ENCODE results near the gene TDRD1. TPM values are rescaled to one million over a fixed set of nuclear protein-coding genes. Genes with fewer than 3 reads are reported as not detected.

TDRD1 gene
- total RNA-seq, 1 donor from 2014 or later, result 0.04 TPM

DNA sequence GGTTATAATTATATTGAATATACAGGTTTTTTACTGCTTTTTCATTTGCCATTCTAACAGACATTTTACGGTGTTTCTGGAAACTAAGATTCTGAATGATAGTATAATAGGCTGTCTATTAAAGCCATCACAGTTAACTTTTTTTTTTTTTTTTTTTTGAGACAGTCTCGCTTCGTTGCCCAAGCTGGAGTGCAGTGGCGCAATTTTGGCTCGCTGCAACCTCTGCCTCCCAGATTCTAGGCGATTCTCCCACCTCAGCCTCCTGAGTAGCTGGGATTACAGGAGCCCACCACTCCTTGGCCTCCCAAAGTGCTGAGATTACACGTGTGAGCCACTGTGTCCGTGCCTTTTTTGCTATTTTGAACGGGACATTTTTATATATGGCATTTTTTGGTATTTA, 4.4 kb downstream of the TDRD1 start:
- no peaks in the 10 kb centered on the region for H3K27me3 ChIP-seq
- H3F3A ChIP-seq (ENCODE audit: low read depth), result no peaks in the 10 kb centered on the region
- no peaks in the 10 kb centered on the region for H4K20me1 ChIP-seq (ENCODE audit: low read depth)
- no peak overlapping the region for H3K4me3 ChIP-seq
- no peak overlapping the region for H3K27ac Mint-ChIP-seq
- DNase-seq (ENCODE audit: low spot score), result no peak
- H3K4me2 ChIP-seq, result no peak overlapping the region
- no peaks in the 10 kb centered on the region for H3K36me3 Mint-ChIP-seq
- TF ChIP-seq EZH2 (IDR thresholded peaks at IDR 0.05), result no peak
- no peak for TF ChIP-seq EZH2phosphoT487 (IDR thresholded peaks at IDR 0.05)
- TF ChIP-seq, protein P1, sequence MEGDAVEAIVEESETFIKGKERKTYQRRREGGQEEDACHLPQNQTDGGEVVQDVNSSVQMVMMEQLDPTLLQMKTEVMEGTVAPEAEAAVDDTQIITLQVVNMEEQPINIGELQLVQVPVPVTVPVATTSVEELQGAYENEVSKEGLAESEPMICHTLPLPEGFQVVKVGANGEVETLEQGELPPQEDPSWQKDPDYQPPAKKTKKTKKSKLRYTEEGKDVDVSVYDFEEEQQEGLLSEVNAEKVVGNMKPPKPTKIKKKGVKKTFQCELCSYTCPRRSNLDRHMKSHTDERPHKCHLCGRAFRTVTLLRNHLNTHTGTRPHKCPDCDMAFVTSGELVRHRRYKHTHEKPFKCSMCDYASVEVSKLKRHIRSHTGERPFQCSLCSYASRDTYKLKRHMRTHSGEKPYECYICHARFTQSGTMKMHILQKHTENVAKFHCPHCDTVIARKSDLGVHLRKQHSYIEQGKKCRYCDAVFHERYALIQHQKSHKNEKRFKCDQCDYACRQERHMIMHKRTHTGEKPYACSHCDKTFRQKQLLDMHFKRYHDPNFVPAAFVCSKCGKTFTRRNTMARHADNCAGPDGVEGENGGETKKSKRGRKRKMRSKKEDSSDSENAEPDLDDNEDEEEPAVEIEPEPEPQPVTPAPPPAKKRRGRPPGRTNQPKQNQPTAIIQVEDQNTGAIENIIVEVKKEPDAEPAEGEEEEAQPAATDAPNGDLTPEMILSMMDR (IDR thresholded peaks at IDR 0.05), result no peak
- H3K79me2 ChIP-seq (ENCODE audit: low read depth), result no peaks in the 10 kb centered on the region
- H3K27ac ChIP-seq, result no peak overlapping the region
- no peak overlapping the region for H3K4me3 Mint-ChIP-seq
- no peaks in the 10 kb centered on the region for H3K9me3 ChIP-seq (ENCODE audit: low read depth)
- no peaks in the 10 kb centered on the region for H3K4me1 ChIP-seq
- no peaks in the 10 kb centered on the region for H3K36me3 ChIP-seq
- no peak overlapping the region for H3K9ac ChIP-seq
- H2AFZ ChIP-seq (replicated peaks), result no peak overlapping the region
- peaks cover 4% of the 10 kb centered on the region for H3K27me3 Mint-ChIP-seq (ENCODE audit: insufficient read depth, low read depth)
- H3K4me1 Mint-ChIP-seq, result peaks cover 3% of the 10 kb centered on the region
- H3K9me3 Mint-ChIP-seq, result peaks cover 2% of the 10 kb centered on the region

DNA sequence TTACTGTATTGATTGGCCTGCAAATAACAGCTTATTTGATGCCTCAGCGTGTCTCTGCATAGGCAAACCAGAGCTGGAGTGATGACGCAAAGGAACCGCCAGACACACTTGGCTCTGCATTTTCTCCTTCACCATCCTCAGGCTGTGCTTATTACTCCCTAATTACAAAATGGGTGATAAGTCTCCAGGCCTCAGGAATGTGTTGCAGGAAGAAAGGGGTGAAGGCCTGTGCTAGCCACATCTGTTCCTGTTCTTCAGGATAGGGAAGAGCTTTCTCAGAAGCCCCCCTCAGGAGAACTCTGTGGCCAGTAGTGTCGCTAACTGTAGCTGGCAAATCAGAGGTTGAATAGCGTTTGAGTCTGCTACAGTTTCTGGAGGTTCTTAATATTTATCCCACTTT, 5.1 kb downstream of the TDRD1 start:
- H3K9me3 ChIP-seq (ENCODE audit: low read depth), result no peaks in the 10 kb centered on the region
- no peak overlapping the region for H3K4me2 ChIP-seq
- Mint-ChIP-seq H3K36me3 (no peaks in the 10 kb centered on the region), H3K4me3 (no peak overlapping the region), H3K27ac (no peak overlapping the region), H3K9me3 (peaks cover 2% of the 10 kb centered on the region), H3K4me1 (peaks cover 3% of the 10 kb centered on the region), H3K27me3 (ENCODE audit: insufficient read depth, low read depth) (peaks cover 3% of the 10 kb centered on the region)
- no peak for TF ChIP-seq EZH2phosphoT487 (IDR thresholded peaks at IDR 0.05)
- TF ChIP-seq EZH2 (IDR thresholded peaks at IDR 0.05), result no peak
- TF ChIP-seq, protein P1 (IDR thresholded peaks at IDR 0.05), result no peak
- no peaks in the 10 kb centered on the region for H3K36me3 ChIP-seq
- H3K9ac ChIP-seq, result no peak overlapping the region
- no peak overlapping the region for H3K27ac ChIP-seq
- H3F3A ChIP-seq (ENCODE audit: low read depth), result no peaks in the 10 kb centered on the region
- H3K27me3 ChIP-seq, result no peaks in the 10 kb centered on the region
- no peaks in the 10 kb centered on the region for H3K79me2 ChIP-seq (ENCODE audit: low read depth)
- H2AFZ ChIP-seq (replicated peaks), result no peak overlapping the region
- no peaks in the 10 kb centered on the region for H4K20me1 ChIP-seq (ENCODE audit: low read depth)
- DNase-seq (ENCODE audit: low spot score), result no peak
- H3K4me3 ChIP-seq, result no peak overlapping the region
- H3K4me1 ChIP-seq, result no peaks in the 10 kb centered on the region

DNA sequence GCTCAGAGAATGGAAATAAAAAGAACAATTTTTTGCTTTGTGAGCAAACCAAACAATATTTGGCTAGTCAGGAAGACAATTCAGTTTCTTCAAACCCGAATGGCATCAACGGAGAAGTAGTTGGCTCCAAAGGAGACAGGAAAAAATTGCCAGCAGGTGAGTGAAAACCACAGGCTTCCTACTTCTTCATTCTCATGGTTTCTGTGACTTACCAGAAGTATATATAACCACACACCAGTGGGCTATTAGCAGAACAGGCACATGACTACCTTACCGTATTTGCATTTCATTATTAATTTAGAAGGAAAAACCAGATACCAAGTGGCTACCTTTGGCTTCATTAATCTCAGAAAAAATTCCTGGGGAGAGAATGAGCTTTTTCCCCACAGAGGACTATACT, 8.8 kb downstream of the TDRD1 start:
- Histone ChIP-seq H3K9ac (no peak overlapping the region), H4K20me1 (ENCODE audit: low read depth) (no peaks in the 10 kb centered on the region), H3K27me3 (no peaks in the 10 kb centered on the region), H3K79me2 (ENCODE audit: low read depth) (no peaks in the 10 kb centered on the region), H3F3A (ENCODE audit: low read depth) (no peaks in the 10 kb centered on the region), H3K36me3 (no peaks in the 10 kb centered on the region), H3K4me1 (no peaks in the 10 kb centered on the region), H3K4me2 (no peak overlapping the region), H3K4me3 (no peak overlapping the region), H3K27ac (no peak overlapping the region), H3K9me3 (ENCODE audit: low read depth) (no peaks in the 10 kb centered on the region), H2AFZ (replicated peaks) (no peak overlapping the region)
- H3K4me1 Mint-ChIP-seq, result no peaks in the 10 kb centered on the region
- H3K27ac Mint-ChIP-seq, result no peak overlapping the region
- DNase-seq (ENCODE audit: low spot score), result no peak
- no peaks in the 10 kb centered on the region for H3K36me3 Mint-ChIP-seq
- peaks cover 2% of the 10 kb centered on the region for H3K9me3 Mint-ChIP-seq
- peaks cover 2% of the 10 kb centered on the region for H3K27me3 Mint-ChIP-seq (ENCODE audit: insufficient read depth, low read depth)
- TF ChIP-seq, protein P1 (IDR thresholded peaks at IDR 0.05), result no peak
- H3K4me3 Mint-ChIP-seq, result no peak overlapping the region

DNA sequence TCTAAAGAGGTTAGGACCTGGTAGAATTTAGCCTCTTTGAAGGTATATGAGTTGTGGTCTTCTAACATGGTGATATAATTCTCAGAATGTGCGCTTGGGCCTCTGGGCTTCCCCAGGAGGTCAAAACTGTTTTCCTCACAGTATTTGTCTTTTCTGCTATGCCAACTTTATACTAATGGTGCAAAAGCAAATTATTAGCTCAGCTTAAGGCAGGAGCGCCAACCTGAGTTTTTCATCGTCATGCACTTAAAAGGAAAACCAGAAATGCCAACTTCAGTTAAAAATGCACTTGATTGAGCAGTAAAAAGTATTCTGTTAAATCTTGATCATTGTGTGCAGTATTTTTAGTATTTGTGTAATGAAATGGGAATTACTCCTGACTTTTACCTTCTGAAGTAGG, 9.7 kb downstream of the TDRD1 start:
- no peak for TF ChIP-seq EZH2 (IDR thresholded peaks at IDR 0.05)
- TF ChIP-seq EZH2phosphoT487 (IDR thresholded peaks at IDR 0.05), result no peak
- TF ChIP-seq, protein P1 (IDR thresholded peaks at IDR 0.05), result no peak
- Histone ChIP-seq H3K4me2 (no peak overlapping the region), H3K36me3 (no peaks in the 10 kb centered on the region), H3K79me2 (ENCODE audit: low read depth) (no peaks in the 10 kb centered on the region), H3K4me1 (no peaks in the 10 kb centered on the region), H3K27me3 (no peaks in the 10 kb centered on the region), H3K9ac (no peak overlapping the region), H3K9me3 (ENCODE audit: low read depth) (no peaks in the 10 kb centered on the region), H3K4me3 (no peak overlapping the region), H4K20me1 (ENCODE audit: low read depth) (no peaks in the 10 kb centered on the region), H3K27ac (no peak overlapping the region), H3F3A (ENCODE audit: low read depth) (no peaks in the 10 kb centered on the region), H2AFZ (replicated peaks) (no peak overlapping the region)
- Mint-ChIP-seq H3K36me3 (no peaks in the 10 kb centered on the region), H3K9me3 (peaks cover 2% of the 10 kb centered on the region), H3K4me3 (no peak overlapping the region), H3K27ac (no peak overlapping the region), H3K4me1 (no peaks in the 10 kb centered on the region), H3K27me3 (ENCODE audit: insufficient read depth, low read depth) (peaks cover 2% of the 10 kb centered on the region)
- no peak for DNase-seq (ENCODE audit: low spot score)
